Measurements from ENCODE around the gene SRRM4.

SRRM4 gene

GRCh38 chr12:119169150-119169549 lies 187.8 kb downstream of the SRRM4 start:
- DNase-seq (ENCODE audit: low read depth in 1 of 2, low spot score in 1 of 2), result no peak
- H3K27me3 ChIP-seq (ENCODE audit: insufficient read depth, poor library complexity, severe bottlenecking), result no peaks in the 10 kb centered on the region
- TF ChIP-seq, protein P1, sequence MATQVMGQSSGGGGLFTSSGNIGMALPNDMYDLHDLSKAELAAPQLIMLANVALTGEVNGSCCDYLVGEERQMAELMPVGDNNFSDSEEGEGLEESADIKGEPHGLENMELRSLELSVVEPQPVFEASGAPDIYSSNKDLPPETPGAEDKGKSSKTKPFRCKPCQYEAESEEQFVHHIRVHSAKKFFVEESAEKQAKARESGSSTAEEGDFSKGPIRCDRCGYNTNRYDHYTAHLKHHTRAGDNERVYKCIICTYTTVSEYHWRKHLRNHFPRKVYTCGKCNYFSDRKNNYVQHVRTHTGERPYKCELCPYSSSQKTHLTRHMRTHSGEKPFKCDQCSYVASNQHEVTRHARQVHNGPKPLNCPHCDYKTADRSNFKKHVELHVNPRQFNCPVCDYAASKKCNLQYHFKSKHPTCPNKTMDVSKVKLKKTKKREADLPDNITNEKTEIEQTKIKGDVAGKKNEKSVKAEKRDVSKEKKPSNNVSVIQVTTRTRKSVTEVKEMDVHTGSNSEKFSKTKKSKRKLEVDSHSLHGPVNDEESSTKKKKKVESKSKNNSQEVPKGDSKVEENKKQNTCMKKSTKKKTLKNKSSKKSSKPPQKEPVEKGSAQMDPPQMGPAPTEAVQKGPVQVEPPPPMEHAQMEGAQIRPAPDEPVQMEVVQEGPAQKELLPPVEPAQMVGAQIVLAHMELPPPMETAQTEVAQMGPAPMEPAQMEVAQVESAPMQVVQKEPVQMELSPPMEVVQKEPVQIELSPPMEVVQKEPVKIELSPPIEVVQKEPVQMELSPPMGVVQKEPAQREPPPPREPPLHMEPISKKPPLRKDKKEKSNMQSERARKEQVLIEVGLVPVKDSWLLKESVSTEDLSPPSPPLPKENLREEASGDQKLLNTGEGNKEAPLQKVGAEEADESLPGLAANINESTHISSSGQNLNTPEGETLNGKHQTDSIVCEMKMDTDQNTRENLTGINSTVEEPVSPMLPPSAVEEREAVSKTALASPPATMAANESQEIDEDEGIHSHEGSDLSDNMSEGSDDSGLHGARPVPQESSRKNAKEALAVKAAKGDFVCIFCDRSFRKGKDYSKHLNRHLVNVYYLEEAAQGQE (IDR thresholded peaks at IDR 0.05; ENCODE audit: insufficient replicate concordance, low read depth), result no peak
- TF ChIP-seq GABPA (IDR thresholded peaks at IDR 0.05; ENCODE audit: low read depth), result no peak

GRCh38 chr12:119171291-119171690 lies 189.9 kb downstream of the SRRM4 start:
- TF ChIP-seq SPI1 (IDR thresholded peaks at IDR 0.05; ENCODE audit: borderline replicate concordance, low read depth) (no peak), POLR2AphosphoS5 (IDR thresholded peaks at IDR 0.05; ENCODE audit: low read depth) (no peak), CTCF (IDR thresholded peaks at IDR 0.05; ENCODE audit: insufficient read depth, low read length) (no peak), GABPA (IDR thresholded peaks at IDR 0.05; ENCODE audit: low read depth) (no peak)
- TF ChIP-seq, protein P1 (IDR thresholded peaks at IDR 0.05; ENCODE audit: insufficient replicate concordance, low read depth), result no peak
- Histone ChIP-seq H3K27me3 (ENCODE audit: insufficient read depth, poor library complexity, severe bottlenecking) (no peaks in the 10 kb centered on the region), H3K4me3 (replicated peaks; ENCODE audit: insufficient read depth, low read length) (no peak overlapping the region), H3K27ac (replicated peaks) (no peak overlapping the region)
- no peak for DNase-seq (ENCODE audit: low read depth in 1 of 2, low spot score in 1 of 2)

More at GRCh38 chr12:119169150-119169549, 187.8 kb downstream of the SRRM4 start:
- Histone ChIP-seq H3K27ac (replicated peaks) (no peak overlapping the region), H3K4me3 (replicated peaks; ENCODE audit: insufficient read depth, low read length) (no peak overlapping the region)

- no peak for DNase-seq (ENCODE audit: low read depth in 1 of 2, low spot score in 1 of 2)
- no peak overlapping the region for H3K4me3 ChIP-seq (replicated peaks; ENCODE audit: insufficient read depth, low read length)
- H3K27me3 ChIP-seq (ENCODE audit: insufficient read depth, poor library complexity, severe bottlenecking), result no peaks in the 10 kb centered on the region
- TF ChIP-seq, protein P1 (IDR thresholded peaks at IDR 0.05; ENCODE audit: insufficient replicate concordance, low read depth), result no peak
- TF ChIP-seq SPI1 (IDR thresholded peaks at IDR 0.05; ENCODE audit: borderline replicate concordance, low read depth) (no peak), CTCF (IDR thresholded peaks at IDR 0.05; ENCODE audit: insufficient read depth, low read length) (no peak), POLR2AphosphoS5 (IDR thresholded peaks at IDR 0.05; ENCODE audit: low read depth) (no peak), GABPA (IDR thresholded peaks at IDR 0.05; ENCODE audit: low read depth) (no peak)
- no peak overlapping the region for H3K27ac ChIP-seq (replicated peaks)
Observed at GRCh38 chr12:119171691-119172425, 190.5 kb downstream of the SRRM4 start.

Data from HL-60 (cell line).